CD4-positive, alpha-beta memory T cell (primary cell): ENCODE results near the gene MVK. TPM values are rescaled to one million over a fixed set of nuclear protein-coding genes. Genes with fewer than 3 reads are reported as not detected.

ENCODE experiments used
- CTCF ChIA-PET: fragments of 350-600 bp; sonication (Branson Sonifier 250); formaldehyde crosslinking; loops from one replicate; lab custom pipeline; 2021; ENCODE audit warnings: inconsistent platforms; ENCODE audit not compliant: partially characterized antibody; lab: Charles Lee
- POLR2A ChIA-PET: fragments of 350-600 bp; sonication (Branson Sonifier 250); formaldehyde crosslinking; loops from one replicate; lab custom pipeline; 2021; ENCODE audit not compliant: partially characterized antibody; lab: Charles Lee
- DNase-seq, 5 donors: peaks; one replicate each; pipeline versions ENCODE4 v3.0.0 to v3.0.0-alpha.2; 2020 to 2022; ENCODE audit warnings: mixed read lengths in 1 of 5
- H3K27ac ChIP-seq: one replicate; pipeline ENCODE4 v1.7.0; 2013; ENCODE audit warnings: low read depth, low read length
- H3K27me3 ChIP-seq: 2 replicates; pipeline ENCODE4 v1.7.0; 2013; ENCODE audit warnings: mild to moderate bottlenecking, low read length, moderate library complexity; ENCODE audit not compliant: insufficient read depth
- H3K36me3 ChIP-seq: 2 replicates; pipeline ENCODE4 v1.7.0; 2013; ENCODE audit warnings: mild to moderate bottlenecking, low read length, moderate library complexity; ENCODE audit not compliant: insufficient read depth
- H3K4me1 ChIP-seq: 2 replicates; pipeline ENCODE4 v1.7.0; 2013; ENCODE audit warnings: mild to moderate bottlenecking, low read length, moderate library complexity; ENCODE audit not compliant: insufficient read depth
- H3K4me3 ChIP-seq, 2 donors: one replicate each; pipeline ENCODE4 v1.7.0; 2013; ENCODE audit warnings: low read length in 2 of 2, mild to moderate bottlenecking in 1 of 2
- H3K9me3 ChIP-seq, 2 donors: one replicate each; pipeline ENCODE4 v1.7.0; 2013; ENCODE audit warnings: low read length in 2 of 2, control low read depth in 1 of 2; ENCODE audit not compliant: control insufficient read depth in 1 of 2
- H3K27ac Mint-ChIP-seq, 7 donors: one replicate each; pipeline ENCODE4 v1.8.0; 2020 to 2021; ENCODE audit warnings: mixed read lengths in 7 of 7, mild to moderate bottlenecking in 6 of 7, inconsistent platforms in 3 of 7, moderate library complexity in 3 of 7
- H3K27me3 Mint-ChIP-seq, 2 donors: one replicate each; pipeline ENCODE4 v1.8.0; 2020 to 2021; ENCODE audit warnings: mixed read lengths in 2 of 2
- H3K36me3 Mint-ChIP-seq, 2 donors: one replicate each; pipeline ENCODE4 v1.8.0; 2020 to 2021; ENCODE audit warnings: mixed read lengths in 2 of 2, inconsistent platforms in 1 of 2, mild to moderate bottlenecking in 1 of 2
- H3K4me1 Mint-ChIP-seq, 4 donors: one replicate each; pipeline ENCODE4 v1.8.0; 2020 to 2021; ENCODE audit warnings: mixed read lengths in 4 of 4, mild to moderate bottlenecking in 1 of 4
- H3K4me3 Mint-ChIP-seq, 8 donors: one replicate each; pipeline ENCODE4 v1.8.0; 2020 to 2021; ENCODE audit warnings: mixed read lengths in 8 of 8, mild to moderate bottlenecking in 7 of 8, moderate library complexity in 6 of 8, inconsistent platforms in 3 of 8
- H3K9me3 Mint-ChIP-seq, 8 donors: one replicate each; pipeline ENCODE4 v1.8.0; 2020 to 2021; ENCODE audit warnings: mixed read lengths in 8 of 8, mild to moderate bottlenecking in 5 of 8, inconsistent platforms in 3 of 8, moderate library complexity in 1 of 8
- intact Hi-C: fragments of 100-400 bp; cut with micrococcal nuclease; formaldehyde crosslinking; loops from one replicate; pipeline ENCODE4 v1.15.1; 2023
- polyA plus RNA-seq, 2 donors: library from polyadenylated mRNA; unstranded; fragments of 300-500 nt; fragmentation: Illumina TruSeq; gene quantifications; one replicate each; pipeline ENCODE4 v1.2.3, GENCODE V29; 2021
- total RNA-seq, 2 experiments: library from RNA; stranded (reverse); gene quantifications; one replicate each; pipeline ENCODE4 v1.2.3, GENCODE V29; 2021

MVK gene
- total and polyA plus RNA-seq, 4 experiments from 2014 or later, result 1.9 to 11.0 (median 7.1) TPM

GRCh38 chr12:109539508-109539907, 34.1 kb upstream of the MVK start:
- H3K9me3 ChIP-seq, result no peaks in the 10 kb centered on the region
- H3K27ac ChIP-seq, result no peak overlapping the region
- Mint-ChIP-seq H3K36me3 (peaks cover 4 to 13% of the 10 kb centered on the region in 2 donors), H3K27me3 (peaks cover 0 to 3% of the 10 kb centered on the region in 2 donors), H3K4me1 (peaks cover 0 to 4% (median 1%) of the 10 kb centered on the region in 4 donors), H3K9me3 (no peaks in the 10 kb centered on the region), H3K4me3 (no peak overlapping the region), H3K27ac (no peak overlapping the region)
- no peak overlapping the region for H3K4me3 ChIP-seq
- H3K36me3 ChIP-seq, result no peaks in the 10 kb centered on the region
- no peaks in the 10 kb centered on the region for H3K27me3 ChIP-seq
- no peak for DNase-seq
- CTCF ChIA-PET, result no interaction called here
- POLR2A ChIA-PET, result no interaction called here
- peaks cover under 1% of the 10 kb centered on the region for H3K4me1 ChIP-seq
- intact Hi-C loops, result no loop called here

GRCh38 chr12:109540526-109541412, 32.8 kb upstream of the MVK start:
- POLR2A ChIA-PET, result no interaction called here

GRCh38 chr12:109541413-109541726, 32.2 kb upstream of the MVK start:
- Histone ChIP-seq H3K36me3 (no peaks in the 10 kb centered on the region), H3K4me1 (peaks cover 9% of the 10 kb centered on the region), H3K27ac (no peak overlapping the region), H3K27me3 (no peaks in the 10 kb centered on the region), H3K9me3 (no peaks in the 10 kb centered on the region), H3K4me3 (no peak overlapping the region)
- peaks cover 7 to 10% (median 10%) of the 10 kb centered on the region in 4 donors for H3K4me1 Mint-ChIP-seq
- no peak for DNase-seq
- ChIA-PET POLR2A (no interaction called here), CTCF (no interaction called here)
- no peak overlapping the region for H3K27ac Mint-ChIP-seq
- H3K36me3 Mint-ChIP-seq, result peaks cover 2 to 4% of the 10 kb centered on the region in 2 donors
- H3K4me3 Mint-ChIP-seq, result no peak overlapping the region
- H3K9me3 Mint-ChIP-seq, result no peaks in the 10 kb centered on the region
- intact Hi-C loops, result no loop called here
- peaks cover 0 to 3% of the 10 kb centered on the region in 2 donors for H3K27me3 Mint-ChIP-seq

More at GRCh38 chr12:109540526-109541412, 32.8 kb upstream of the MVK start:
- peaks cover 0 to 3% of the 10 kb centered on the region in 2 donors for H3K27me3 Mint-ChIP-seq
- no peak overlapping the region for H3K4me3 ChIP-seq
- CTCF ChIA-PET, result no interaction called here
- H3K27ac ChIP-seq, result no peak overlapping the region
- no peak for DNase-seq
- peaks cover 7 to 10% (median 10%) of the 10 kb centered on the region in 4 donors for H3K4me1 Mint-ChIP-seq
- no peaks in the 10 kb centered on the region for H3K27me3 ChIP-seq
- H3K4me3 Mint-ChIP-seq, result no peak overlapping the region
- no peaks in the 10 kb centered on the region for H3K36me3 ChIP-seq
- H3K4me1 ChIP-seq, result peaks cover 9% of the 10 kb centered on the region
- no peaks in the 10 kb centered on the region for H3K9me3 Mint-ChIP-seq
- no peak overlapping the region for H3K27ac Mint-ChIP-seq
- intact Hi-C loops, result no loop called here
- no peaks in the 10 kb centered on the region for H3K9me3 ChIP-seq
- H3K36me3 Mint-ChIP-seq, result peaks cover 4% of the 10 kb centered on the region in 2 donors

- Mint-ChIP-seq H3K36me3 (no peaks in the 10 kb centered on the region), H3K9me3 (no peaks in the 10 kb centered on the region), H3K27me3 (peaks cover 0 to 3% of the 10 kb centered on the region in 2 donors), H3K4me1 (peaks cover 7 to 10% (median 10%) of the 10 kb centered on the region in 4 donors), H3K4me3 (no peak overlapping the region), H3K27ac (no peak overlapping the region)
- H3K36me3 ChIP-seq, result no peaks in the 10 kb centered on the region
- H3K9me3 ChIP-seq, result no peaks in the 10 kb centered on the region
- CTCF ChIA-PET, result no interaction called here
- intact Hi-C loops, result no loop called here
- H3K27me3 ChIP-seq, result no peaks in the 10 kb centered on the region
- POLR2A ChIA-PET, result no interaction called here
- no peak overlapping the region for H3K4me3 ChIP-seq
- no peak overlapping the region for H3K27ac ChIP-seq
- no peak for DNase-seq
- H3K4me1 ChIP-seq, result peaks cover 9% of the 10 kb centered on the region
These were observed 31.6 kb upstream of the MVK start for GRCh38 chr12:109542014-109542413.

GRCh38 chr12:109542876-109543275, 30.7 kb upstream of the MVK start:
- no peaks in the 10 kb centered on the region for H3K36me3 Mint-ChIP-seq
- Histone ChIP-seq H3K9me3 (no peaks in the 10 kb centered on the region), H3K27me3 (no peaks in the 10 kb centered on the region), H3K36me3 (no peaks in the 10 kb centered on the region), H3K4me1 (peaks cover 9% of the 10 kb centered on the region), H3K27ac (no peak overlapping the region), H3K4me3 (no peak overlapping the region)
- no peaks in the 10 kb centered on the region for H3K9me3 Mint-ChIP-seq
- DNase-seq, result no peak
- intact Hi-C loops, result no loop called here
- ChIA-PET POLR2A (no interaction called here), CTCF (no interaction called here)
- peaks cover 7 to 8% of the 10 kb centered on the region in 2 donors for H3K27me3 Mint-ChIP-seq
- peak overlapping the region in 1 of 7 donors; percentile 12 for H3K27ac Mint-ChIP-seq
- peaks cover 7 to 10% (median 10%) of the 10 kb centered on the region in 4 donors for H3K4me1 Mint-ChIP-seq
- no peak overlapping the region for H3K4me3 Mint-ChIP-seq

GRCh38 chr12:109544955-109545531, 28.6 kb upstream of the MVK start:
- H3K4me1 ChIP-seq, result peaks cover 9% of the 10 kb centered on the region
- no peak overlapping the region for H3K4me3 ChIP-seq
- intact Hi-C loops, result no loop called here
- CTCF ChIA-PET, result no interaction called here
- H3K27ac ChIP-seq, result no peak overlapping the region
- H3K27me3 Mint-ChIP-seq, result peaks cover 11 to 13% of the 10 kb centered on the region in 2 donors
- no peaks in the 10 kb centered on the region for H3K36me3 ChIP-seq
- DNase-seq, result peak in 1 of 5 donors; percentile 3
- H3K4me1 Mint-ChIP-seq, result peaks cover 7 to 10% (median 10%) of the 10 kb centered on the region in 4 donors
- H3K27me3 ChIP-seq, result no peaks in the 10 kb centered on the region
- H3K9me3 ChIP-seq, result no peaks in the 10 kb centered on the region
- H3K4me3 Mint-ChIP-seq, result no peak overlapping the region
- H3K27ac Mint-ChIP-seq, result peak overlapping the region in 3 of 7 donors; percentile 46 to 83 (median 53)
- POLR2A ChIA-PET, result no interaction called here
- H3K9me3 Mint-ChIP-seq, result no peaks in the 10 kb centered on the region
- H3K36me3 Mint-ChIP-seq, result no peaks in the 10 kb centered on the region

- Histone ChIP-seq H3K4me3 (no peak overlapping the region), H3K27me3 (no peaks in the 10 kb centered on the region), H3K27ac (no peak overlapping the region), H3K4me1 (peaks cover 9% of the 10 kb centered on the region), H3K36me3 (no peaks in the 10 kb centered on the region), H3K9me3 (no peaks in the 10 kb centered on the region)
- no peaks in the 10 kb centered on the region for H3K36me3 Mint-ChIP-seq
- H3K27ac Mint-ChIP-seq, result no peak overlapping the region
- ChIA-PET POLR2A (no interaction called here), CTCF (no interaction called here)
- no peak overlapping the region for H3K4me3 Mint-ChIP-seq
- H3K9me3 Mint-ChIP-seq, result no peaks in the 10 kb centered on the region
- H3K4me1 Mint-ChIP-seq, result peaks cover 7 to 10% (median 10%) of the 10 kb centered on the region in 4 donors
- intact Hi-C loops, result no loop called here
- no peak for DNase-seq
- H3K27me3 Mint-ChIP-seq, result peaks cover 11 to 13% of the 10 kb centered on the region in 2 donors
These were observed 27.8 kb upstream of the MVK start for GRCh38 chr12:109545826-109546225.
